Measurements from ENCODE around the gene GFOD1.

GRCh38 chr6:13452346-13453117 lies 34.9 kb downstream of the GFOD1 start:
- TF ChIP-seq CTCF (IDR thresholded peaks at IDR 0.05) (no peak), POLR2A (IDR thresholded peaks at IDR 0.05) (no peak)
